Stimulated activated CD4-positive, alpha-beta T cell treated with anti-CD3 and anti-CD28 coated beads, Interleukin-1b, Interleukin-23, amount 100 ng/mL, for 4 hours (primary cell): ENCODE data around the gene HMGB1.

Source experiments
- DNase-seq, 2 donors: peaks; one replicate each; pipeline ENCODE4 v3.0.0-alpha.2; 2020; ENCODE audit warnings: low read depth in 2 of 2

The HMGB1 gene

DNA sequence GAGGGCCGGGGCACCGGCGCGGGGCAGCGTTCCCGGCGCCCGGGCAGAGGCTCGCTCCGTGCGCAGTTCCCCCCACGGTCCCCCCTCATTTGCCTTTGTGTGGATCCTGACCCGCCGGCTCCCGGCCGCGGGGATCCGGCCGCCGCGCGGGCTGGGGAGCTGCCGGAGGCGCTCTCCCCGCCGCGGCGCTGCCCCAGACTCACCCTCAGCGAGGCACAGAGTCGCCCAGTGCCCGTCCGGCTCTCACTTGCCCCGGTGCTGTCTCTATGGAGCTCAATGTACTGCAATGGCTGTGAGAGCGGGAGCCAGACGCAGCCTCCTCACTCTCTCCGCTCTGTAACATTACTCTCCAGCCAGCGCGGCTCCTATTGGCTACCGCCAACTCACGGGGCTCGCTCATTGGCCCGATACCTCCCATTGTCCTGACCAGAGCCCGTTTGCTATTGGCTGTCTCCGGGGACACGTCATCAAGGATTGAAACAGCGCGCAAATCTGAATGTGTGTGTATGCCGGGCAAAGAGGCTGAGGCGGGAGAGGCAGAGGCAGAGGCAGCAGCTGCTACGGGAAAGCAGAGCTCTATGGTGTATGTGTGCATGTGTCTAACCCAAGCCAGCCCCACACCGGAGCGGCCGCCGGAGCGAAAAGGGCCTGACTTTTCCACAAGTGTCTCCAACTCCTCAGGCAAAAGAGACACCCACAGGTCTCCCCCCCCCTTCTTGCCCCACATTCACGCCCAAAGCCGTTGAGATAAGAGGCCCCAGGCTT lies at the start of gene HMGB1:
TSS of gene HMGB1 (minus strand) at position 344 of the 765 bp plus-strand sequence. CDS start 2,256 bp downstream, outside the sequence.
- peak; percentile 83 to 90 for DNase-seq

DNA sequence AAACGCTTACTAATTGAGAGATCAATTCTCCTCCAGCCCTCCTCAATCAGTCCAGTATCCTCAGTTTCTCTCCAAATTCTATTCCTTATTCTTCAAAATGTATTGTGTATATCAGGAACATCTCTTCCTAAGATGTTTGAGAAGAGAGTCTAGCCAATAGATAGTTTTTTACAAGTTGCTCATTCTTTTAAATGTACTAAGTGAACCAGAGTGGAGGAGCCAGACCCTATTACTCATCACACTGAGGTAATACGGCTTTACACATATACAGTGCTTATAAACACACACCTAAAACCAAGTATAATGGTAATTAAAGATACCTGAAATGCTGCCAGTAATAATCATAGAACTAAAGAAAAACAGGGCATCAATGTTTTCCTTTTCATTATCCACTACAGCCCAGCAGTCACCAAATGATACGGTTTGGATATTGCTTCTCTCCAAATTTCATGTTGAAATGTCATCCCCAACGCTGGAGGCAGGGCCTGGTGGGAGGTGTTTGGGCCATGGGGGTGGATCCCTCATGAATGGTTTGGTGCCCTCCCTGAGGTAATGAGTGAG lies 45.2 kb upstream of the HMGB1 start:
- no peak for DNase-seq

DNA sequence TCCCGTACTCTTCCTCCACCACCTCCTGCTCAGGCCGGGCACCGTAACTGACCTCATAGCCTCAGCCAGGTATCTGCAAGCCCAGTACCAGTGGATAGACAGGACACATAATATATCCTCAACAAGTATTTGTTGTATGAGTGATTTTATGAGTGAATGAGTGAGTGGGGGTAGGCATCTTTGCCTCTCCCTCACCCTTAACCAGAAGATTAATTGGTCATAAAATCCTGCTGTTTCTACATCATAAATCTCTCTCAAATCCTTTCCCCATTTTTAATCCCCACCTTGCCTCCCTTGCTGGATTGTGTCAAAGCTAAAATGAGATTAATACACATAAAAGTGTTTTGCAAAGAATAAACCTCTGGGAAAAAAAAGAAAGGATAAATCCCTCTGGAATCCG lies 44.4 kb upstream of the HMGB1 start:
- no peak for DNase-seq

DNA sequence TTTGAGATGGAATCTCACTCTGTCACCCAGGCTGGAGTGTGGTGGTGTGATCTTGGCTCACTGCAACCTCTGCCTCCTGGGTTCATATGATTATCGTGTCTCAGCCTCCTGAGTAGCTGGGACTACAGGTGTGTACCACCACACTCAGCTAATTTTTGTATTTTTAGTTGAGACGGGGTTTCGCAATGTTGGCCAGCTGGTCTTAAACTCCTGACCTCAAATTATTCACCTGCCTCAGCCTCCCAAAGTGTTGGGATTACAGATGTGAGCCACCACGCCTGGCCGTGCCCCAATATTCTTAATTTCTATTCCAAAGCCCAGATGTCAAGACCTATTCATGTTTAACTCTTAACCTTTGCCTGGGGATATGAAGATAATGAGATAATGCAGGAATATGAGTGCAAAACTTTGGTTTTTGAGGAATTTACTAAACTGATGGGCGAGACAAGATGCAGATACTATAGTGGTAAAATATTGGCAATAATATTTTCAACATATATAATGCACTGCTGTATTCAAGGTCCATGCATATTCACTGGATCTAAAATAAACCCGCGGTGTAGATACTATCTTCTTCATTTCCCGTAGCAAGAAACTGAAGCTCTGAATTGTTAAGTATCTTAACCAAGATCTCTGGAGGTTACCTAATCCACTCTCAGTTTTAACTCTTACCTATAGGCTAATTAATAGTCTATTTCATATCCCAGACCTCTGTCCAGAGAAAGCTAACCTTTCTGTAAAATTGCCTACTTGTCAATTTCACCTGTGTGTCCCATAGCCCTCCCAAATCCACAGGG lies 43.7 kb upstream of the HMGB1 start:
- DNase-seq: no peak

DNA sequence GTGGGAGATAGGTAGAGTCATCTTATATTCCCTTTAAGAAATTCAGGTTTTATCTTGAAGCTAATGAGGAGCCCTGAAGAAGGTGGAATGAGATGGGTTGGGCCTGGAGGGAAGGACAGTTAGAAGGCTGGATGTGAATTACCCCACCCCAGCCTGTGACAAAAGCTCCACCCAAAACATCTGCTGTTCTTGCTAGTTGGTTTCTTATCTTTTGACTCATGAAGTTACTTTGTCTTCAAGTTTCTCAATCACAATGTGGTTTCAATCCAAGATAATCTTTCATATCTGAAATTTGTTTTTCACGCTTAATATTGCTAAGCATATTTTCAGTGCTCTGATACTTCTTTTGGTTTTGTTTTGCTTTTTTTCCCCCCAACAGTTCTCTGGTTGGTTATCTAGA lies 38.3 kb upstream of the HMGB1 start:
- DNase-seq: no peak

DNA sequence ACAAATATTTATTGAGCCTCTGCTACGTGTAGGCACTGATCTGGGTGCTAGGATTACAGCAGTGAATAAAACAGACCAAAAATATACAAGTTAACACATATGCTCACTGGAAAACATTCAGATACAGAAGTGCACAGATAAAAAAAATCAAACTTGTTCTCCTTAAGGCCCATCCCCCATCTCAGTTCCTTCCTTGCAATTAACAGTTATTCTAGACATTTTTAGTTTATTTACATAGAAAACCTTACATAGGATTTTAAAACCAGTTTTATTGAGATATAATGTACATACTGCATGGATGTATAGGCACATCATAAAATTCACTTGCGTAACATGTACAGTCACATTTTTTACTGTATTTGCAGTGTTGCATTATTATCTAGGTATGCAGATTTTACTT lies 36.5 kb upstream of the HMGB1 start:
- DNase-seq: no peak

DNA sequence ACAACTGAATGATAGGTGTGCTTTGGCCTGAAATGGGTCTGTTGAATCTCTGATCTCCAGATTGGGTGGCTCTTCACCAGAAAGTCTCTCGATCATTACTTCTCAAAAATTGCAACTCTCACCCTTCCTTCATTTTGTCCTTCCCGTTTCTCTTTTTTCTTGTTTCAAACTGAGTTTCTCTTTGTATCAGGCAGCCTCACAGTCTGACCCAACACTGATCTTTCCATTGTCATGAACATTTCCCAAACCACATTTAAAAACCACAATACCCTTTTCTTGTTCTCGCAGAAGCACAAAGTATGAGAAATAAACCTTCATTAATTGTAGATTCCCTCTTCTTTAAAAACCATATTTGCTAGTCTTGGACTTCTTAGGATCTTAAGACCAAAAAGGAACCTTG lies 33.6 kb upstream of the HMGB1 start:
- no peak for DNase-seq

DNA sequence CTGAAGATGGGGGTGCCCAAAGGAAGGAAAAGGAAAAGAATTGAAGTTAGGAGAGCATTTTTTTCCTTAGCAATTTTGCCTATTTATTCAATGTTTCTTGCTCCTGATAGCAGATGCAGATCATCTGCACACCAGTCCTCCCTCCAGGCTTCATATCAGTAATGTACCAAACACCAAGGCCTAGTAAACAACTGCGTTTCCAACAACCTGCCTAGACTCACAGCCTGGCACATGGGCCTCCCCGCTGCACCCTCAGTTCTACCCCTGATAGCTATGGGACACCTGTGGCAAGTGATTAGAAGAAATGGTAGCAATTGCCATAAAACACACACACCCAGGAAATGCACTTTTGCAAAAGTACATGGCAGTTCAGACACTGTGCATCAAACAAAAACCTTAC lies 30.4 kb upstream of the HMGB1 start:
- DNase-seq: no peak

DNA sequence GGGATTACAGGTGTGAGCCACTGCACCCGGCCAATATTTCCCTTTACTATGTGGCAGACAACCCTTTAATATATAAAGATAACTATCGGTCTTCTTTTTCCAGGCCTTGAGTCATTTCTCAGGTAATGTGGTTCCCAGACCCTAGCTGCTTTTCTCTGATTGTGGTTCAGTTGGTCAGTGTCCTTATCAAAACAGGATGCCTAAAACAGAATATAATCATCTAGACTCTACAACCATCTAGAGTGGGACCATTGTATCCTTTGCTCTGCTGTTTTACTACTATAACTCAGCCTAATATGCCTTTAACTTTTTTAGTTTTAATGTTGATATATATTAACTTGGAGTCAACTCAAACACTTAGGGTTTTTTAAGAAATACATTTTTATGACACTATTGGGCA lies 30.0 kb upstream of the HMGB1 start:
- no peak for DNase-seq

DNA sequence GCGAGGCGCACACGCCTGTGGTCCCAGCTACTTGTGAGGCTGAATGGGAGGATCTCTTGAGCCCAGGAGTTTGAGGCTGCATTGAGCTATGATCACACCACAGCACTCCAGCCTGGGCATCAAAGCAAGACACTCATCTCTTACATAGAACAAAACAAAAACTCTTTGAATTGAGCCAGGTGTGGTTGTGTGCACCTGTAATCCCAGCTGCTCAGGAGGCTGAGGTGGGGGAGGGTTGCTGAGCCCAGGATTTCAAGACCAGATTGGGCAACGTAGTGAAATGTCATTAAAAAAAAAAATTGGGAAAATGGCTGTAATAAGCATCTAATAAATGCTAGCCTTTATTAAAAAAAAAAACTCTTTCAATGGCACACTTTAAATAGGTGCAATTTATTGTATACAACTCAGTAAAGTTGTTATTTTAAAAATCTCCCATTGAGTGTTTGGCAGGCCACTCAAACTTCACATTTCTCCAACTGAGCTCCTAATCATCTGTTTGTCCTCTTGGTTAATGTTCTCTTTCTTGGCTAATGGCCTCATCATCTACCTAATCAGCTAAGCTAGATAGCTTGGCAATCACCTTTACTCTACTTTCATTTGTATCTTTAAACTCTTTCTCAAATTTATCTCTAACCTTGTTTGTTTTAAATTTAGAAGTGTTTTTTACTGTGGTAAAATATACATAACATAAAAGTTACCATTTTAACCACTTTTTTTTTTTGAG lies 28.1 kb upstream of the HMGB1 start:
- no peak for DNase-seq

DNA sequence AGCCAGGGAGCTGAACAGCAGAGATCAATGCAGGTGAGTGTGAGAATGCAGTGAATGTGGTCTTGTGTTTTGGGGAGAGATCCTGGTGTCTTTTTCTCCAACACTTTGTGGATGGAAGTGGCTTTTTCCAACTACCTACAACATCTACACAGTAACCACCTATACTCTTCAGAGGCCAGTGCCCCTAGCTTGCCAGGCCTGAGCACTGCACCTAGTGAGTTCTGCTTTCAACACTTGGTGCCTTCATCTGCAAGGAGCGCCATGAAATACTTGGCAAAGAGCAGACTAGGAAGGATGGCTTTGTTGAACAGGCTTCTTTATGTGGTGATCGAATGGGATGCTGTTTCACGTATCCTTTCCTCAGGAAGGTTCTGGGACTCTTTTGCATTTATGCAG lies 21.3 kb upstream of the HMGB1 start:
- DNase-seq: no peak

DNA sequence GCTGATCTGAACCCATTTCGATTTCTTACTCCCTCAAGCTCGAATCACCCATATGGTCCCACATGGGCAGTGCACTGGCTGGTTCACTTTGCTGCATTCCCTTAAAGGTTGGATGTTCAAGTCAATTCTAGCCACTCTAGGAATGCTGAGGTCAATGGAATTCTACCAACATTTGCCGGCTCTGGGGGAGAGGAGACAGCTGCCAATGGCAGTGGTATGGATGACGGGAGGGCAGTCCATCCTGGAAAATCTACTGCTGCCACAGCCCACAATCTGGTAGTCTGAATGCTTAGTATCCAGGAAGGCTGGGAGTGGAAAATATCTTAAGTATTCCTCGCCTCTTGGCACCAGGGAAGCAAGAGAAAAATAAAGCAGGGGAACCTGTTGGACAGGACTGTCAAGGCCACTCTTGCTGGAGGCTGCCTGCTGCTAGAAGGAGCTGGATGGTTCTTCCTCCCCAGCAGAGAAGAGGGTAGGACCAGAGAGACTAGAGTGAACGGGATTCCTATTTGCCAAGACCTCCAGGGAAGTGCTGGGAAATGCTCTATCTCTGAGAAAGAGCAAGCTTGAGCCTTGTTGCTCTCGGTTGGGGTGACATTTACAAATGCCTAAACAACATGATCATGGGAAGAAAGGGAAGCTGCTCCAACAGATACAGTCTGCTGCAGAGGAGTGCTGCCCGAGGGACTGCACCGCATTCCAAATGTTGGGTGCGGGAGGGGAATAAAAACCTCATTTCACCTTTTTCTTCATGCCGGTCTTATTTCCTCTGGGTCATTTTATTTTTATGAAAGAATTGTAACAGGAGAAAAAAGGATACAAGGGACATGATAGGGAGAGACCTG lies 20.7 kb upstream of the HMGB1 start:
- no peak for DNase-seq

DNA sequence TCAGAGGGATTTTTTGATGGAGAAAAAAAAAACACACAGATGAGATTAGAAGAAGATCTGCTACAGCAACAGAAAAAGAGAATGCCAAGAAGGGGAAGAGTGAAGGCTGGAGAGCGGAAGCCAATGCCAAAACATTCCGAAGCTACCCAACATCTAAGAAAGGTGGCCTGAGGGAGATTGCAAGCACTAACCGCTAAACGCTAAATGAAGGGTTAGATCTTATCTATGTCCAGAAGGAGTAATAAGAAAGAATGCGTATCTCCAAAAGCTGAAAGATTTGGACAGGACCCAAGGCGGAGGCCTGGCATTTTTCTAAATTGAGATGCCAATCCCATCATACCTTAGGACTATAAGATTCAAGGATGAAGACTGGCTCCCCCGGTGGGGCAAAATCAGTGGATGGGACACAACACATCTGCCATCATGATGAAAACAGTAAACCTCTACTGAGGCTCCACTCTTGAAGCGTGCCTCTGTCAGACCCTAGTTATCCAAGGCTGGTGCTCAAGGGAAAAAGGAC lies 15.6 kb upstream of the HMGB1 start:
- DNase-seq: no peak

DNA sequence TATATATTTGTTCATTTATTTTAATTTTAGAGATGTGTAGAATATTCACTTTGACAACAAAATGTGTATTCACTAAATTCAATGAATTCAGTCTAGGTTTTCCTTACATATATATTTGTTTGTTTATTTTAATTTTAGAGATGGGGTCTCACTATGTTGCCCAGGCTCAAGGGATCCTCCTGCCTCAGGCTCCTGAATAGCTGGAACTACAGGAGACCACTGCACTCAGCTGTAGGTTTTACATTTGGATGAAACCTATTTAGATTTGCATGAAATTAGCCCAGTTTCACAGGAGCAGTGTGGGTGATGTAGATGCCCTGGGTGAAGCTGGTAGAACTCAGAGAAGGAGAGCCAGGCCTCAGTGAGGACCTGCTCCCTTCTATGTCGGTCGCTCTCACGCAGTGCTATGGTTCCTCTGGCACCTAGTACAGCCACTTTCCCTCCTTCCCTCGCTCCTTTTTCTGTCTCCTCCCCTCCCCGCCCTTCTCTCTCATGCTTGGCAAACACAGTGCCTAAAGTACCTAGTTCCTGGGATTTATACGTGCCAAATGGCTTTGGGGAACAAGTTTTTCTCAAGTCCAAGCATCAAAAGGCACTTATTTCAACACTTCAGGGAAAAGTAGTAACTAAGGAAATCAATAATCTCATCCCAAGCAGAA lies 14.7 kb upstream of the HMGB1 start:
- no peak for DNase-seq

DNA sequence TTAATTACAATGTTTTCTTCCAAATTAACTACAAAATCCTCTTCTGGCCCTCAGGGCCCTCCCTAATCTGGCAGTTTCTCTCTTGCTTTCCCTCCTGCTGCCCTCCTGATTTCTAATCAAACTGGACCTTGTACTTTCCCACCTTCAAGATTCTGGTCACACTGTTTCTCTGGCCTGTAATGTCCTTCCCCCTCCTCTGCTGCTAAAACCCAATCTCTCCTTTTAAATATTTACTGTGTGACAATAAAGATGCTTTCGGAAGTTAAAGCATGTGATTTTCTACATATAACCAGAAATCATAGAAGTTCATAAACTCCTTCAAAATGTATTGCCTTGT lies 14.1 kb upstream of the HMGB1 start:
- DNase-seq: no peak

DNA sequence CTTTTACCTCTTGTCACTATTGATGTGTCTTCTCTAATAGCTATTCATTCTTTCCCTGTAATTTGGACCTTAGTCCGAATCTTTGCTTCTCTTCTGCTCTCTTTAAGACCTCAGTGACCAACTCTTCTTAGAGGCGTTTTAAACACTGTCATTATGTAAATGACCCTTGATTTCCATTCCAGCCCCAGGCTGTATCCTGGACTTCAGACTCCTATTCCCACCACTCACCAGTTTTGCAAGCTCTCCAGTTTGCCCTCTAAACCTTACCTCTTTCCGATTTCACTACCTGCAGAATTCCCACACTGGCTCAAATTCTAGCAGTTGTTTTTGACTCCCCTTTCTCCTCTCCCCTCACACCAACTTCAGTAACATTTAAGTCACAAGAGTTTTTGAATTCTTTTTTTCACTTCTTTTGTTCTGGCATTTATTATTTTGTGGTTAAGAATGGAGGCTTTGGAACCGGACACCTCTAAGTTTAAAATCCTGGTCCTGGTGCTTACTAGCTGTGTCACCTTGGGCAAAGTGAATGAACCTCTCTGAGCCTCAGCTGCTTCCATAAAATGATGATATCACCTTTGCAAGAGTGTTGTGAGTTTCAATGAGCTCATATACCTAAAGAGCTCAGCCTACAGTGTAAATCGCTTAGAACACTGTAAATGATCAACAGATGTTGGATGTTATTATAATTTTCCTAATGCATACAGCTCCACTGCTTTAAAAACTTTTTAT lies 13.6 kb upstream of the HMGB1 start:
- DNase-seq: no peak

DNA sequence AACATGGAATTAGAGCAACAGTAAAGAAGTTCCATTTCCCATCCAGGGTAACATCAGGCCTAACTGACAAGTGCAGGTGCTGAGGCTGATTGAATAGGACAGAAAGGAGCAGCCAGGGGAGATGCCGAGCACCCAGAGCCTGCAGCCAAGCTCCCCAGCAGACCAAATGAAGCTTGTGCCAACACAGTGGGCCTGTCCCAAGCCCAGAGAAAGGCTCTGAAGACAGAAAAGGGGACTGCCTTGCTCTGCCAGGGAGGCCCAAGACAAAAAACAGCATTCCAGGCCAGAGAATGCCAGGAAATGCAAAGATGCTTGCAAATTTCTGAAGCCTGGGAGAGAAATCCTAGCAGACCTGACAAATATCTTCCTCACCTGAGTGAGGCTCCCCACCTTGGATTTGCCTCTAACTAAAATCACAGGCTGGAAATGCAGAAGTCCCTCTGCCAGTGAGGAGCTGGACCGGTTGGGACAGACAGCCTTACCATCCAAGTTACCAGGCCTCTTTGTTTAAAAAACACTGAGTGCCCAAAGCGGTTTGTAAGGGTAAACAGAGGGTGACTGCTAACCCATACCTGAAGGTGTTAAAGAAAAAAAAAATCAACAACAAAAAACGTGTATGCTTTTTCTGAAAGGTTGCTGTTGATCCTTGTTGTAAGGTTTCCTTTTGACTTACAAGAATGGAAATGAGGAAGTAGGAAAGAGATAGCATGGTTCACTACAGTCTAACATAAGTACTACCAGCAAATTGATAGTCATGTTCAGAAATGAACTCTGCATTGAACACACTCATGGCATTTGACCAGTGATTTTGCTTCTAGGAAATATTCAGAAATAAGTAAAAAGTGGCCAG lies 11.8 kb upstream of the HMGB1 start:
- DNase-seq: no peak

DNA sequence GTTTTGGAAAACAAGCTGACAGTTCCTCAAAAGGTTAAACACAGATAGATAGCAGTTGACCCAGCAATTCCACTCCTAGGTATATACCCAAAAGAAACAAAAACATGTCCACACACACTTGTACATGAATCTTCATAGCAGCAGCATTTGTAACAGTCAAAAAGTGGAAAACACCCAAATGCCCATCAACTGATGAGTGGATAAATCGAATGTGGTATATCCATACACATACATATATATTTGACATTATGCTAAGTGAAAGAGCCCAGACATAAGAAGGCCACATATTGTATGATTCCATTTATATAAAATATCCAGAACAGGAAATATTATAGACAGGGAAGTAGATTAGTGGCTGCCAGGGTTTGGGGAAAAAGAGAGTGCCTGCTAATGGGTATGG lies 7.9 kb upstream of the HMGB1 start:
- DNase-seq: no peak

DNA sequence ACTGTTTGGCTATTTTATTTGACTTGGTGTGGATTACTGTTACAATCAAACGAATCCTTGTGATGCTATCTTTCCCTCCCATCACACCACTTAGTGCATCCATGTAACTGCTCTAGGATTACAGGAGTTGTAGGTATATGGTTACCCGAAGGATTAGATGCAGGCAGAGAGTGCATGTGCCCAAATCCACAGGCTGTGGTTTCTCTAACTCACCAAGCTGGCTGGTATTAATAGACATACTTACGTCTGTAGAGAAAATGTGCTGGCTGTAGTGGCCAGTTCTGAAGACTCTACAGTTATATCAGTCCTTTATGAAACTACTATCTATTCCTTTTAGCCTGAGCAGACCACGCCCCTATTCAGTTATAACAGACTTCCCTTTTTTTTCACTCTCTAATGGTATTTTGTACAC lies 1.1 kb upstream of the HMGB1 start:
- no peak for DNase-seq
